ENCODE results near the gene C2CD4D. TPM values are rescaled to one million over a fixed set of nuclear protein-coding genes. Genes with fewer than 3 reads are reported as not detected.

The C2CD4D gene
- total RNA-seq, 2 donors from 2014 or later = 0.44 to 0.82 TPM

GRCh38 chr1:151817353-151817730, 22.3 kb downstream of the C2CD4D start:
- 92% methylated on average over 7 of the region's 7 CpGs; no CpG with 5 or more reads in 1 of the 2 experiments for WGBS, 2 experiments (ENCODE audit: insufficient coverage in 1 of 2, insufficient read length in 1 of 2)
- H3K9ac ChIP-seq (ENCODE audit: extremely low read depth, low read length, poor library complexity, severe bottlenecking) = no peak overlapping the region
- H3K27me3 ChIP-seq (ENCODE audit: control insufficient read depth, insufficient read depth, low read length, poor library complexity, severe bottlenecking) = no peaks in the 10 kb centered on the region
- no peaks in the 10 kb centered on the region for H3K36me3 ChIP-seq (ENCODE audit: control insufficient read depth, insufficient read depth, low read length)
- Mint-ChIP-seq H3K27ac (no peak overlapping the region), H3K9me3 (no peaks in the 10 kb centered on the region), H3K27me3 (ENCODE audit: insufficient read depth) (no peaks in the 10 kb centered on the region), H3K4me3 (no peak overlapping the region), H3K4me1 (peaks cover 5% of the 10 kb centered on the region), H3K36me3 (ENCODE audit: low read depth) (no peaks in the 10 kb centered on the region)
- H3K4me1 ChIP-seq (ENCODE audit: control insufficient read depth, insufficient read depth, low read length) = no peaks in the 10 kb centered on the region
- H3K9me3 ChIP-seq (ENCODE audit: control insufficient read depth, low read length) = no peaks in the 10 kb centered on the region
- TF ChIP-seq CTCF (conservative IDR thresholded peaks at IDR 0.05) = no peak
- no peak overlapping the region for H3K27ac ChIP-seq (ENCODE audit: low read depth, low read length)
- no peak overlapping the region for H3K4me3 ChIP-seq (ENCODE audit: low read length)
- no peak for DNase-seq

DNA sequence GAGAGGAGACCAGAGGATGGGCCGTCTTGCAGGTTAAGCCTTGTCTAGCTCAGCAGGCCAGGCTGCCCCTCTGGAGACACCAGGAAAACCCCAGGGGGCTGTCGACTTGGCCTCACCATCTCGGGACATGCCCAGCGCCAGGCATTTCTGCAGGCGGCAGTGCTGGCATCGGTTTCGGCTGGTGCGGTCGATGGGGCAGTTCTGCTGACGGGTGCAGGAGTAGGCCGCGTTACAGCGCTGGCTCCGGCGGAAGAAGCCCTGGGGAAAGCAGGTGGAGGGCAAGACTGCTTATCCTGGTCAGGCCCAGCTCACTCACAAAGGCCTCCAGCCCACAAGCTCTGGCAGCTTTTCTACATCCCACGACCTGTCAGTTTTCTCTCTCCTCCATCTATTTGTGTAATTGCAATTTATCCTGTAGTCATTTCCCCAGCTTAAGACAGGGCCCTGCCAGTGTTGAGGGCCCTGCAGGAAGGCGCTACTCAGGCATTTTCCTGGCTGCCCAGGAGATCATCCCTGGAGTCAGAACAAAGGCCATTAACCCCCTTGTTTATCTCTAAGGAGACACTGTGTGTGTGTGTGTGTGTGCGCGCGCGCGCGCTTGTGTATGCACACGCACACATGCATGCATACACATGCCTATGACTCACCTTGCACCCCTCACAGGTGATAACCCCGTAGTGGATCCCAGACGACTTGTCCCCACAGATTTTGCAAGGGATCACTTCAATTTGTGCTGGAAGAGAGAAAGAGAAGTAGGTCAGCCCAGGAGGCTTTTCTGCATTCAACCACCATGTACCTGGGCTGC, 22.9 kb downstream of the C2CD4D start:
- TF ChIP-seq CTCF (conservative IDR thresholded peaks at IDR 0.05) = no peak
- WGBS, 2 experiments (ENCODE audit: insufficient coverage in 1 of 2, insufficient read length in 1 of 2) = 91% methylated on average over 11 to 23 of the region's 26 CpGs
- Histone ChIP-seq H3K4me1 (ENCODE audit: control insufficient read depth, insufficient read depth, low read length) (no peaks in the 10 kb centered on the region), H3K36me3 (ENCODE audit: control insufficient read depth, insufficient read depth, low read length) (no peaks in the 10 kb centered on the region), H3K27me3 (ENCODE audit: control insufficient read depth, insufficient read depth, low read length, poor library complexity, severe bottlenecking) (no peaks in the 10 kb centered on the region), H3K9ac (ENCODE audit: extremely low read depth, low read length, poor library complexity, severe bottlenecking) (no peak overlapping the region), H3K27ac (ENCODE audit: low read depth, low read length) (no peak overlapping the region), H3K9me3 (ENCODE audit: control insufficient read depth, low read length) (no peaks in the 10 kb centered on the region), H3K4me3 (ENCODE audit: low read length) (no peak overlapping the region)
- no peaks in the 10 kb centered on the region for H3K36me3 Mint-ChIP-seq (ENCODE audit: low read depth)
- no peak overlapping the region for H3K27ac Mint-ChIP-seq
- no peaks in the 10 kb centered on the region for H3K9me3 Mint-ChIP-seq
- no peak for DNase-seq
- no peaks in the 10 kb centered on the region for H3K27me3 Mint-ChIP-seq (ENCODE audit: insufficient read depth)
- peaks cover 2% of the 10 kb centered on the region for H3K4me1 Mint-ChIP-seq
- H3K4me3 Mint-ChIP-seq = no peak overlapping the region

DNA sequence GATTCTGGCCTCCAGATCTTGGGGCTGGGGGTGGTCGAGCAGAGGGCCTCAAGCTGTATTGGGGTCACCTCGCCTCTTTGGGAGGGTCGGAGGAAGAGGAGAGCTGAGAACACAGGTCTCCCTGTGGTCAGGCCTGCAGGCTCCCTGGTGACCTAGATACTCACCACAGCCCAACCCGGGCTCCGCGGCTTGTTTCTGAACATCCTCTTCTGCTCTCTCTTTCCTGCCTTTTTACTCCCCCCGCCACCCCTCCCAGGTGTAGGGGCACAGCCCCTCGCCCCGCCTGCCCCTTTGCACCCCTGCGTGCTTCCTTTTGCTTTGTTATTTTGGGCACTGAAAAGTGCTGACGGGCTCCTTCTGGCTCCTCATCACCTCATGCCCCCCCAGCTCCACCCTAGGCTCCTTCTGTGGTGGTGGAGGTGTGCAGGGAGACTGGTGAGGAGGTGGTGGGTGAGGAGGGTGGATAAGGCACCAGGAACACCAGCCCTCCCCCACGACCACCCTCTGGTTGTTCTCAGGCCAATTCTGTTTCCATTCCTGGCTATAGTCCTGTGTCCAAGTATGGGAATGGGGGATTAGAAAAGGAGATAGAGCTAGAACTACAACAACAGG, 23.8 kb downstream of the C2CD4D start:
- Histone ChIP-seq H3K4me3 (ENCODE audit: low read length) (no peak overlapping the region), H3K4me1 (ENCODE audit: control insufficient read depth, insufficient read depth, low read length) (no peaks in the 10 kb centered on the region), H3K27ac (ENCODE audit: low read depth, low read length) (no peak overlapping the region), H3K27me3 (ENCODE audit: control insufficient read depth, insufficient read depth, low read length, poor library complexity, severe bottlenecking) (no peaks in the 10 kb centered on the region), H3K9me3 (ENCODE audit: control insufficient read depth, low read length) (no peaks in the 10 kb centered on the region), H3K9ac (ENCODE audit: extremely low read depth, low read length, poor library complexity, severe bottlenecking) (no peak overlapping the region), H3K36me3 (ENCODE audit: control insufficient read depth, insufficient read depth, low read length) (no peaks in the 10 kb centered on the region)
- Mint-ChIP-seq H3K27ac (no peak overlapping the region), H3K36me3 (ENCODE audit: low read depth) (no peaks in the 10 kb centered on the region), H3K4me1 (peaks cover 2% of the 10 kb centered on the region), H3K4me3 (no peak overlapping the region), H3K27me3 (ENCODE audit: insufficient read depth) (no peaks in the 10 kb centered on the region), H3K9me3 (no peaks in the 10 kb centered on the region)
- no peak for DNase-seq
- 90% methylated on average over 12 of the region's 12 CpGs; no CpG with 5 or more reads in 1 of the 2 experiments for WGBS, 2 experiments (ENCODE audit: insufficient coverage in 1 of 2, insufficient read length in 1 of 2)
- TF ChIP-seq CTCF (conservative IDR thresholded peaks at IDR 0.05) = no peak
